Endothelial cell of umbilical vein (primary cell): ENCODE data around the gene KITLG. TPM values are rescaled to one million over a fixed set of nuclear protein-coding genes. Genes with fewer than 3 reads are reported as not detected.

ENCODE experiments used
- BruUV-seq: library from RNA; stranded (reverse); fragments of 400-500 nt; replicated peaks from 2 replicates; lab custom pipeline; 2021; lab: Mats Ljungman, UMichigan
- CTCF ChIA-PET: fragments of 300-600, 350-600 bp; sonication (Branson Sonifier 250); formaldehyde crosslinking; loops from one replicate; lab custom pipeline; 2021; ENCODE audit warnings: antibody characterized with exemption, inconsistent platforms; lab: Charles Lee
- POLR2A ChIA-PET: fragments of 300-600, 350-600 bp; sonication (Branson Sonifier 250); formaldehyde crosslinking; loops from one replicate; lab custom pipeline; 2021; ENCODE audit warnings: antibody characterized with exemption, inconsistent platforms; lab: Charles Lee
- DNase-seq: peaks from one replicate; pipeline ENCODE4 v3.0.0-alpha.2; 2011; ENCODE audit warnings: low read depth, low spot score
- FAIRE-seq: peaks from 2 replicates; lab custom pipeline; 2011; peaks lifted over from hg19 to GRCh38; lab: Jason Lieb, UNC
- H2AFZ ChIP-seq: 2 replicates; pipeline ENCODE4 v1.6.0; 2012; ENCODE audit warnings: low read depth, low read length, control low read depth, inconsistent platforms
- H3K27ac ChIP-seq: 2 replicates; pipeline ENCODE4 v1.5.1; 2011; ENCODE audit warnings: low read depth, mild to moderate bottlenecking, control low read depth, low read length, moderate library complexity; ENCODE audit not compliant: insufficient read depth
- H3K27me3 ChIP-seq, 2 experiments: 2 replicates each; pipeline versions ENCODE4 v1.6.0 to v1.6.1; 2011; ENCODE audit warnings: low read length in 2 of 2, mixed read lengths in 1 of 2; ENCODE audit not compliant: control insufficient read depth in 2 of 2, insufficient read depth in 2 of 2
- H3K36me3 ChIP-seq, 2 experiments: 2 replicates in 1 of 2; 3 replicates in 1 of 2; pipeline ENCODE4 v1.5.1; 2011; ENCODE audit warnings: low read length in 2 of 2, mild to moderate bottlenecking in 1 of 2, moderate library complexity in 1 of 2; ENCODE audit not compliant: control insufficient read depth in 2 of 2, insufficient read depth in 2 of 2; ENCODE audit errors: extremely low read depth in 1 of 2
- H3K4me1 ChIP-seq: 3 replicates; pipeline ENCODE4 v1.5.1; 2011; ENCODE audit warnings: mild to moderate bottlenecking, low read length; ENCODE audit not compliant: control insufficient read depth, insufficient read depth; ENCODE audit errors: extremely low read depth
- H3K4me2 ChIP-seq: 2 replicates; pipeline ENCODE4 v1.6.1; 2011; ENCODE audit warnings: low read length, control low read depth, mixed read lengths; ENCODE audit not compliant: insufficient read depth
- H3K4me3 ChIP-seq, 3 experiments: fragments of 200-600 bp in 1 of 3; sonication (generic), shearing (Covaris generic) in 1 of 3; replicated peaks in 1 of 3; 2 replicates each; pipeline ENCODE4 v1.5.1; 2011 to 2016; ENCODE audit warnings: control low read depth in 3 of 3, low read length in 3 of 3, mild to moderate bottlenecking in 2 of 3, inconsistent platforms in 1 of 3, low read depth in 1 of 3, moderate library complexity in 1 of 3; ENCODE audit not compliant: insufficient read depth in 1 of 3
- H3K79me2 ChIP-seq: 2 replicates; pipeline ENCODE4 v1.6.0; 2012; ENCODE audit warnings: low read length, inconsistent platforms; ENCODE audit not compliant: control insufficient read depth, insufficient read depth
- H3K9ac ChIP-seq: replicated peaks from 2 replicates; pipeline ENCODE3; 2011; ENCODE audit warnings: low read length, control low read depth; ENCODE audit not compliant: insufficient read depth; ENCODE audit errors: extremely low read depth
- H3K9me1 ChIP-seq: replicated peaks from 3 replicates; pipeline ENCODE4 v1.6.0; 2011; ENCODE audit warnings: mild to moderate bottlenecking, low read length; ENCODE audit not compliant: control insufficient read depth, insufficient read depth; ENCODE audit errors: extremely low read depth
- H3K9me3 ChIP-seq: replicated peaks from 2 replicates; pipeline ENCODE4 v1.5.1; 2012; ENCODE audit warnings: low read length, inconsistent platforms; ENCODE audit not compliant: control insufficient read depth, insufficient read depth
- H4K20me1 ChIP-seq: replicated peaks from 2 replicates; pipeline ENCODE3; 2011; ENCODE audit warnings: mild to moderate bottlenecking, low read length; ENCODE audit not compliant: control insufficient read depth, insufficient read depth; ENCODE audit errors: extremely low read depth
- CTCF ChIP-seq, 2 donors: IDR thresholded peaks; 1 replicate in 1 of 2; 2 replicates in 1 of 2; pipeline ENCODE4 v1.5.1; 2011; ENCODE audit warnings: low read length in 2 of 2, mild to moderate bottlenecking in 2 of 2, moderate library complexity in 2 of 2, control low read depth in 1 of 2, inconsistent platforms in 1 of 2, low read depth in 1 of 2; ENCODE audit not compliant: insufficient read depth in 1 of 2; ENCODE audit errors: extremely low read depth in 1 of 2
- EZH2 ChIP-seq: IDR thresholded peaks from 2 replicates; pipeline ENCODE4 v1.6.1; 2012; ENCODE audit warnings: borderline replicate concordance, low read depth, mild to moderate bottlenecking, moderate library complexity, low read length, inconsistent platforms; ENCODE audit not compliant: severe bottlenecking
- FOS ChIP-seq: IDR thresholded peaks from 2 replicates; pipeline ENCODE4 v1.6.1; 2011; ENCODE audit warnings: mild to moderate bottlenecking, low read length, moderate library complexity, borderline replicate concordance; ENCODE audit not compliant: insufficient read depth
- GATA2 ChIP-seq: IDR thresholded peaks from 2 replicates; pipeline ENCODE4 v1.7.0; 2011; ENCODE audit warnings: low read depth, mild to moderate bottlenecking, moderate library complexity, mixed read lengths, low read length; ENCODE audit not compliant: insufficient read length, insufficient read depth
- JUN ChIP-seq: IDR thresholded peaks from 2 replicates; pipeline ENCODE4 v1.6.1; 2011; ENCODE audit warnings: borderline replicate concordance, low read depth; ENCODE audit not compliant: insufficient read length, insufficient read depth
- MAX ChIP-seq: IDR thresholded peaks from 2 replicates; pipeline ENCODE4 v1.6.1; 2011; ENCODE audit not compliant: insufficient read depth, insufficient read length
- MYC ChIP-seq: IDR thresholded peaks from one replicate; pipeline ENCODE4 v1.6.1; 2011; ENCODE audit warnings: mild to moderate bottlenecking, low read depth, low read length
- POLR2A ChIP-seq: IDR thresholded peaks from 2 replicates; pipeline ENCODE4 v1.6.1; 2012; ENCODE audit warnings: low read depth, mild to moderate bottlenecking, control low read depth, low read length
- POLR2AphosphoS5 ChIP-seq: IDR thresholded peaks from 2 replicates; pipeline ENCODE4 v1.6.1; 2012; ENCODE audit warnings: low read depth, mild to moderate bottlenecking, control low read depth, low read length, moderate library complexity; ENCODE audit not compliant: insufficient read depth
- dilution Hi-C: fragments of 300-500 bp; cut with MboI; formaldehyde crosslinking; loops from one replicate; pipeline ENCODE4 v1.15.0; 2019; ENCODE audit warnings: low sequenced_read_pairs; ENCODE audit not compliant: extremely low pct_ligation_motif_present
- intact Hi-C: fragments of 100-400 bp; cut with micrococcal nuclease; formaldehyde crosslinking; loops from one replicate; pipeline ENCODE4 v1.10.0; 2022
- polyA plus RNA-seq, 4 experiments: library from polyadenylated mRNA; depleted of rRNA in 3 of 4; stranded (reverse) in 3 of 4; unstranded in 1 of 4; fragments of >200 nt; gene quantifications; 2 replicates each; pipeline versions ENCODE4 v1.2.1 to v1.2.3, GENCODE V29; 2011 to 2012; ENCODE audit warnings: missing spikeins in 1 of 4
- total RNA-seq: library from RNA; stranded (reverse); gene quantifications from 2 replicates; pipeline ENCODE4 v1.2.3, GENCODE V29; 2021

Gene KITLG
- total and polyA plus RNA-seq, 2 donors (not counting 3 experiments of a cell fraction or from before 2014, with no cell fraction given) = 3.8 to 32.5 TPM

GRCh38 chr12:88579161-88579517 is 1.1 kb downstream of the KITLG start:
- ChIA-PET POLR2A (interaction anchor here (0.8 to 2.1 kb wide), 8 partner anchors 16 to 423 kb away, joined by 3 to 13 read pairs (median 4); no protein-coding TSS in a partner anchor), CTCF (interaction anchor here (0.7 to 5.7 kb wide), 12 partner anchors 11 to 438 kb away, joined by 3 to 55 read pairs (median 4); no protein-coding TSS in a partner anchor)
- Histone ChIP-seq H3K27me3 (no peaks in the 10 kb centered on the region), H3K79me2 (peaks cover 17% of the 10 kb centered on the region), H3K9me1 (no peaks in the 10 kb centered on the region), H3K9ac (peak overlapping the region; percentile 52), H3K9me3 (no peaks in the 10 kb centered on the region), H2AFZ (peak overlapping the region; percentile 98), H3K4me2 (peak overlapping the region; percentile 91), H3K27ac (peak overlapping the region; percentile 37), H4K20me1 (no peaks in the 10 kb centered on the region), H3K4me1 (peaks cover 17% of the 10 kb centered on the region), H3K36me3 (no peaks in the 10 kb centered on the region), H3K4me3 (peak overlapping the region; percentile 54 to 69 (median 62))
- DNase-seq (no peak), FAIRE-seq (no peak)
- BruUV-seq = no TSS peak
- intact Hi-C loops (loop anchor here (1.0 to 10.0 kb wide), 4 partner anchors 60 to 946 kb away; partner anchors contain the start of genes CEP290, GALNT4, POC1B and TMTC3), dilution Hi-C loops (no loop called here)
- peak in 1 of 2 donors; percentile 43 for TF ChIP-seq CTCF (IDR thresholded peaks at IDR 0.05; ENCODE audit: extremely low read depth in 1 of 2, insufficient read depth in 1 of 2, low read depth in 1 of 2, low read length in 2 of 2)
- TF ChIP-seq GATA2 = peak; percentile 45
- no peak for TF ChIP-seq FOS
- no peak for TF ChIP-seq MAX
- no peak for TF ChIP-seq EZH2
- peak; percentile 17 for TF ChIP-seq POLR2AphosphoS5
- TF ChIP-seq JUN = no peak
- TF ChIP-seq POLR2A = no peak
- no peak for TF ChIP-seq MYC
